ENCODE results near the gene BNC2. TPM values are rescaled to one million over a fixed set of nuclear protein-coding genes. Genes with fewer than 3 reads are reported as not detected.

Gene BNC2
- total RNA-seq, 1 experiment from 2014 or later = not detected

DNA sequence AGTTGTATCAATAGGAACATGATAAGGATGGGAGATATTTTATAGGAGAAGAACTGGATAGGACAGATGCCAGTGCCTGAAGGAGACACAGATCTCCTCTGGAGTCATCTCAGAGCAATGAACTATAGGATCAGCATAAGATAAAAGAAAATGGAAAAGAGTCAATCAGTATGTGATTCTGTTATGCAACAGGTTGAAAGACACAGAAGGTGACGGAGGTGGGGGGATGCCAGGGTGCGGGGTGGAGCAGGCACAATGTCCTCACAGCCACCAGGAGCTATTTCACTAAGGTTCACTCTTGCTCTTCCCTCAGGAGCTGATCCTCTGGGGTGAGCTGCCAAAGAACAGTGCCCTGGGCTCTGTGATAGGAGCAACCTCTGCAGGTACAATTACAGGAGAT, 179.8 kb downstream of the BNC2 start:
- Mint-ChIP-seq H3K4me1 (ENCODE audit: low read depth, unreplicated experiment) (no peaks in the 10 kb centered on the region), H3K27ac (ENCODE audit: unreplicated experiment) (no peak overlapping the region)
- intact Hi-C loops (cut with micrococcal nuclease; ENCODE audit: unreplicated experiment) = no loop called here

DNA sequence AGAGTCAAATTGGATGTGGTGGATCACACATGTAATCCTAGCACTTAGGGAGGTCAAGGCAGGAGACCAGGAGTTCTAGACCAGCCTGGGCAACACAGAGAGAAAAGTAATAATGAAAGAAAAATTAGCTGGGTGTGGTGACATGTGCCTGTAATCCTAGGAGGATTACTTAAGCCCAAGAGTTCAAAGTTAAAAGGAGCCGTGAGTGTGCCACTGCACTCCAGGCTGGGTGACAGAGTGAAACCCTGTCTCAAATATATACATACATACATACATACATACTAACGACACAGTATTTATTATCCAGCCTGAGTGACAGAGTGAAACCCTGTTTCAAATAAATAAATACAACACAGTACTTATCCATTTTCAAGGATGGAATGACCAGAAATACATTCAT, 180.3 kb downstream of the BNC2 start:
- no TSS peak for BruUV-seq (replicated peaks)
- H3K4me1 Mint-ChIP-seq (ENCODE audit: low read depth, unreplicated experiment) = no peaks in the 10 kb centered on the region
- intact Hi-C loops (cut with micrococcal nuclease; ENCODE audit: unreplicated experiment) = no loop called here
- H3K27me3 Mint-ChIP-seq (ENCODE audit: unreplicated experiment) = no peaks in the 10 kb centered on the region
- DNase-seq = no peak
- no peaks in the 10 kb centered on the region for H3K36me3 Mint-ChIP-seq (ENCODE audit: insufficient read depth, unreplicated experiment)
- TF ChIP-seq, protein P1, sequence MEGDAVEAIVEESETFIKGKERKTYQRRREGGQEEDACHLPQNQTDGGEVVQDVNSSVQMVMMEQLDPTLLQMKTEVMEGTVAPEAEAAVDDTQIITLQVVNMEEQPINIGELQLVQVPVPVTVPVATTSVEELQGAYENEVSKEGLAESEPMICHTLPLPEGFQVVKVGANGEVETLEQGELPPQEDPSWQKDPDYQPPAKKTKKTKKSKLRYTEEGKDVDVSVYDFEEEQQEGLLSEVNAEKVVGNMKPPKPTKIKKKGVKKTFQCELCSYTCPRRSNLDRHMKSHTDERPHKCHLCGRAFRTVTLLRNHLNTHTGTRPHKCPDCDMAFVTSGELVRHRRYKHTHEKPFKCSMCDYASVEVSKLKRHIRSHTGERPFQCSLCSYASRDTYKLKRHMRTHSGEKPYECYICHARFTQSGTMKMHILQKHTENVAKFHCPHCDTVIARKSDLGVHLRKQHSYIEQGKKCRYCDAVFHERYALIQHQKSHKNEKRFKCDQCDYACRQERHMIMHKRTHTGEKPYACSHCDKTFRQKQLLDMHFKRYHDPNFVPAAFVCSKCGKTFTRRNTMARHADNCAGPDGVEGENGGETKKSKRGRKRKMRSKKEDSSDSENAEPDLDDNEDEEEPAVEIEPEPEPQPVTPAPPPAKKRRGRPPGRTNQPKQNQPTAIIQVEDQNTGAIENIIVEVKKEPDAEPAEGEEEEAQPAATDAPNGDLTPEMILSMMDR (IDR thresholded peaks at IDR 0.05; ENCODE audit: unreplicated experiment) = no peak
- CTCF ChIA-PET = no interaction called here
- no peaks in the 10 kb centered on the region for H3K9me3 Mint-ChIP-seq (ENCODE audit: low read depth, unreplicated experiment)
- H3K27ac Mint-ChIP-seq (ENCODE audit: unreplicated experiment) = no peak overlapping the region
- H3K4me3 Mint-ChIP-seq (ENCODE audit: low read depth, unreplicated experiment) = no peak overlapping the region

More for the DNA sequence above, 179.8 kb downstream of the BNC2 start:
- H3K9me3 Mint-ChIP-seq (ENCODE audit: low read depth, unreplicated experiment) = no peaks in the 10 kb centered on the region
- CTCF ChIA-PET = no interaction called here
- H3K36me3 Mint-ChIP-seq (ENCODE audit: insufficient read depth, unreplicated experiment) = no peaks in the 10 kb centered on the region
- no peak for DNase-seq
- TF ChIP-seq, protein P1 (IDR thresholded peaks at IDR 0.05; ENCODE audit: unreplicated experiment) = no peak
- no peak overlapping the region for H3K4me3 Mint-ChIP-seq (ENCODE audit: low read depth, unreplicated experiment)
- BruUV-seq (replicated peaks) = no TSS peak
- H3K27me3 Mint-ChIP-seq (ENCODE audit: unreplicated experiment) = no peaks in the 10 kb centered on the region

DNA sequence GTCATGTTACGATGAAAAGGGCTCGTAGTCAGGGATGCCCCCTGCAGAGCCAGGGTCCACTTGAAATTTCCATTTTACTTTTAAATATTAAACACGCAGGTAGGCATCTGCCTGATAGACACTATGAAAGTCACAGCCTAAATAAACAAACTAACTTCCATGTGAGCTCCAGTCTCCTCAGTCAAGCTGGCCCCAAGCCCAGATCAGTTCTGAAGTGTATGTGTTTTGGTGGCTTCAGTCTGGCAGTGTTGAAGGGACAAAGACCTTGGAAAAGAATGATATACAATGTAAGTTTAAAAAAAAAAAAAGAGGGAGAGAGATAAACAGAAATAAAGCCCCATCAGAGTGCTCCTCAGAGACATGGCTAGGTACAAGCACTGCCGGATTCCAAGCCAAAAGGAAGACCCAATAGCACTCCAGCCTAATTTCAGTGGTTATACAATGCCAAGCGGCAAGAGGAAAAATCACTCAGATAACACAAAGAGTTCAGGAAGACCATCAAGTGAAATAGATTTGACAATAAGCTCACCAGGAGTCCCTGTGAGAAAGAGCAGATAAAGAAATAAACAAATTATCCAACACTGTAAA, 181.0 kb downstream of the BNC2 start:
- DNase-seq = no peak
- Mint-ChIP-seq H3K27me3 (ENCODE audit: unreplicated experiment) (no peaks in the 10 kb centered on the region), H3K4me3 (ENCODE audit: low read depth, unreplicated experiment) (no peak overlapping the region), H3K36me3 (ENCODE audit: insufficient read depth, unreplicated experiment) (no peaks in the 10 kb centered on the region), H3K9me3 (ENCODE audit: low read depth, unreplicated experiment) (no peaks in the 10 kb centered on the region), H3K27ac (ENCODE audit: unreplicated experiment) (no peak overlapping the region), H3K4me1 (ENCODE audit: low read depth, unreplicated experiment) (no peaks in the 10 kb centered on the region)
- CTCF ChIA-PET = no interaction called here
- TF ChIP-seq, protein P1 (IDR thresholded peaks at IDR 0.05; ENCODE audit: unreplicated experiment) = no peak
- intact Hi-C loops (cut with micrococcal nuclease; ENCODE audit: unreplicated experiment) = no loop called here
- no TSS peak for BruUV-seq (replicated peaks)

DNA sequence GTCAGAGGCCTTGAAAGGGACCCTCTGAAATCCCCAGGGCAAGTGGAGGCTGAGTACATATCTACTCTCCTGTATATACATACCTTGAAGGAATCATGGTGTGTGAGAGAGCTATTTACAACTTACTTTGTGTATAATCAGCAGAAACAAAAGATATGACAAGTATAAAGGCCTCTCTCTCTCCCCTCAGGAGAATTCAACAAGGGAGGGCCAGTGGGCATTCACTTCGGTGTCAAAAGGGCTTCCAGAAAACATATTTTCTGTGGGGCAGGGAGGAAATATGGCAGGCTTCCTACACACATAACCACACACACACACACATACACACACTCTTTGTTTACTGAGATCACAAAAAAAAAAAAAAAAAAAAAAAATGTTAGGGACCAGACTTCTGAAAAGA, 181.7 kb downstream of the BNC2 start:
- CTCF ChIA-PET = no interaction called here
- intact Hi-C loops (cut with micrococcal nuclease; ENCODE audit: unreplicated experiment) = no loop called here
- no peak overlapping the region for H3K27ac Mint-ChIP-seq (ENCODE audit: unreplicated experiment)
- H3K9me3 Mint-ChIP-seq (ENCODE audit: low read depth, unreplicated experiment) = no peaks in the 10 kb centered on the region
- H3K27me3 Mint-ChIP-seq (ENCODE audit: unreplicated experiment) = no peaks in the 10 kb centered on the region
- TF ChIP-seq, protein P1 (IDR thresholded peaks at IDR 0.05; ENCODE audit: unreplicated experiment) = no peak
- no peak for DNase-seq
- H3K4me3 Mint-ChIP-seq (ENCODE audit: low read depth, unreplicated experiment) = no peak overlapping the region
- H3K36me3 Mint-ChIP-seq (ENCODE audit: insufficient read depth, unreplicated experiment) = no peaks in the 10 kb centered on the region
- BruUV-seq (replicated peaks) = no TSS peak
- H3K4me1 Mint-ChIP-seq (ENCODE audit: low read depth, unreplicated experiment) = no peaks in the 10 kb centered on the region

Data from Calu3 (cell line).